ENCODE results near the gene PRR33.

PRR33 gene

DNA sequence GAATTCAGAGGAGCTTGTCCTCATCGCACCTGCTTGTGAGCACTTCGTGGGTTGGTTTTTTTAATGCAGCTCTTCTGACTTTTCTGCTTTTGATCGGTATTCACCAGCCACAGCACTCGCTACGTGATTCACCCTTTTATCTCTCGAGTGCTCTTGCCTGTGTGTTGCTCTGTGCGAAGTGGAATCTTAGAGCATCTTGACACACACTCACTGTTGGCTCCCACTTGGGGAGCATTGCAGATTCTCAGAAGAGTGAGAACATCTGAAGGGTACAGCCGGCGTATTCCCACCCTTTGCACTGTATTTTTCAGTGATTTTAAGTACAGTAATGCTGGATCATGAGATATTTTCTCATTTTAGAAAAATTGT lies 38.8 kb upstream of the PRR33 start:
- H3K36me3 ChIP-seq (ENCODE audit: control insufficient read depth, low read length) = no peaks in the 10 kb centered on the region
- no peak overlapping the region for H3K4me3 ChIP-seq (ENCODE audit: low read length)
- no peaks in the 10 kb centered on the region for H3K9me2 ChIP-seq (replicated peaks; ENCODE audit: control insufficient read depth, low read length)
- no peak overlapping the region for H3K27ac ChIP-seq (ENCODE audit: low read depth, low read length)
- H3K79me2 ChIP-seq (ENCODE audit: control insufficient read depth, low read length) = no peaks in the 10 kb centered on the region
- no peaks in the 10 kb centered on the region for H3F3A ChIP-seq (ENCODE audit: control insufficient read depth, insufficient read depth)
- H3K9me3 ChIP-seq (ENCODE audit: control insufficient read depth, insufficient read depth, low read length) = no peaks in the 10 kb centered on the region
- no peaks in the 10 kb centered on the region for H3K27me3 ChIP-seq (ENCODE audit: control insufficient read depth, low read length)
- no peak overlapping the region for H3K4me2 ChIP-seq (ENCODE audit: low read length)
- no peaks in the 10 kb centered on the region for H3K4me1 ChIP-seq (ENCODE audit: control insufficient read depth, low read length)
- no peaks in the 10 kb centered on the region for H4K20me1 ChIP-seq (ENCODE audit: control insufficient read depth, insufficient read depth, low read depth, low read length)
- TF ChIP-seq CTCF (IDR thresholded peaks at IDR 0.05; ENCODE audit: low read depth, low read length, poor library complexity, severe bottlenecking) = no peak
- TF ChIP-seq EZH2phosphoT487 (IDR thresholded peaks at IDR 0.05; ENCODE audit: borderline replicate concordance, low read length) = no peak

GRCh38 chr11:1929621-1930461 lies 38.1 kb upstream of the PRR33 start:
- no peak for TF ChIP-seq CTCF (IDR thresholded peaks at IDR 0.05; ENCODE audit: low read depth, low read length, poor library complexity, severe bottlenecking)
- no peak for TF ChIP-seq EZH2phosphoT487 (IDR thresholded peaks at IDR 0.05; ENCODE audit: borderline replicate concordance, low read length)
- Histone ChIP-seq H3K9me2 (replicated peaks; ENCODE audit: control insufficient read depth, low read length) (no peaks in the 10 kb centered on the region), H3K4me3 (ENCODE audit: low read length) (no peak overlapping the region), H3K27ac (ENCODE audit: low read depth, low read length) (no peak overlapping the region), H3K27me3 (ENCODE audit: control insufficient read depth, low read length) (no peaks in the 10 kb centered on the region), H3F3A (ENCODE audit: control insufficient read depth, insufficient read depth) (no peaks in the 10 kb centered on the region), H3K79me2 (ENCODE audit: control insufficient read depth, low read length) (no peaks in the 10 kb centered on the region), H3K9me3 (ENCODE audit: control insufficient read depth, insufficient read depth, low read length) (no peaks in the 10 kb centered on the region), H3K4me1 (ENCODE audit: control insufficient read depth, low read length) (no peaks in the 10 kb centered on the region), H3K36me3 (ENCODE audit: control insufficient read depth, low read length) (no peaks in the 10 kb centered on the region), H4K20me1 (ENCODE audit: control insufficient read depth, insufficient read depth, low read depth, low read length) (no peaks in the 10 kb centered on the region), H3K4me2 (ENCODE audit: low read length) (no peak overlapping the region)

DNA sequence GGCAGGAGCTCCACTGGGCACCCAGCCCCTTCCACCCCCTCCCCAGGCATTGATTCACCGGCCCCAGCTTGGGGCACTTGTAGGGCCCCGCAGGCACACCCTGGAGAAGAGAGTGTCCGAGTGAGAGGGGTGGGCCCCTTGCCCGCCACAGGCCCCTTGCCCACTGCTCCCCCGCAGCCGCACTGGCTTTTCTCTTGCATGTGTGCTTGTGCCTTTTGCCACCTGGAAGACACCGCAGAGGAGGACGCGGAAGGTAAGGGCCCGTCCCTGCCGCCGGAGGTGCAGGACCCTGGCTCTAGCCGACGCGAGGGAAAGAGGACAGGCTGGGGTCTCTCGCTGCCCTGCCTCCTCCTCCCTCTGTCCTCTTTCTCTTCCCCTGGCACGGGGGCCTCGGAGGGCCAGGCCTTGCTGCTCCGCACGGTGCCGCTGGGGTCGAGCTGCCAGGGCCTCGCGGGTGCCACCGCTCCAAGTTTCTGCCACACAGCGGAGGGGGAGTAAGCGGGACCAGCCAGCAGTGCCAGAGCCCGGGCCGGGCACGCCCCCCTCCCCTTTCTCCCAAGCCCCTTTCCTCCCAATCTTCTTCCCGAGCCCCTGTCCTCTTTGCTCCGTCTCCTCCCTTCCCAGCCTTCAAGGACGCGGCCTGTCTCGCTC lies 37.3 kb upstream of the PRR33 start:
- Histone ChIP-seq H3K79me2 (ENCODE audit: control insufficient read depth, low read length) (no peaks in the 10 kb centered on the region), H3K9me2 (replicated peaks; ENCODE audit: control insufficient read depth, low read length) (no peaks in the 10 kb centered on the region), H3K27me3 (ENCODE audit: control insufficient read depth, low read length) (no peaks in the 10 kb centered on the region), H3K4me3 (ENCODE audit: low read length) (no peak overlapping the region), H3K4me1 (ENCODE audit: control insufficient read depth, low read length) (no peaks in the 10 kb centered on the region), H3K36me3 (ENCODE audit: control insufficient read depth, low read length) (no peaks in the 10 kb centered on the region), H3K27ac (ENCODE audit: low read depth, low read length) (no peak overlapping the region), H3K9me3 (ENCODE audit: control insufficient read depth, insufficient read depth, low read length) (no peaks in the 10 kb centered on the region), H3F3A (ENCODE audit: control insufficient read depth, insufficient read depth) (no peaks in the 10 kb centered on the region), H3K4me2 (ENCODE audit: low read length) (no peak overlapping the region), H4K20me1 (ENCODE audit: control insufficient read depth, insufficient read depth, low read depth, low read length) (no peaks in the 10 kb centered on the region)
- TF ChIP-seq EZH2phosphoT487 (IDR thresholded peaks at IDR 0.05; ENCODE audit: borderline replicate concordance, low read length) (no peak), CTCF (IDR thresholded peaks at IDR 0.05; ENCODE audit: low read depth, low read length, poor library complexity, severe bottlenecking) (no peak)
